ENCODE measurements around the gene SLC50A1.
"Not testable (repeated sequence)": the region's sequence is repeated elsewhere in the genome, so short reads cannot be mapped to it uniquely, and the experiment has no call there.

The SLC50A1 gene

DNA sequence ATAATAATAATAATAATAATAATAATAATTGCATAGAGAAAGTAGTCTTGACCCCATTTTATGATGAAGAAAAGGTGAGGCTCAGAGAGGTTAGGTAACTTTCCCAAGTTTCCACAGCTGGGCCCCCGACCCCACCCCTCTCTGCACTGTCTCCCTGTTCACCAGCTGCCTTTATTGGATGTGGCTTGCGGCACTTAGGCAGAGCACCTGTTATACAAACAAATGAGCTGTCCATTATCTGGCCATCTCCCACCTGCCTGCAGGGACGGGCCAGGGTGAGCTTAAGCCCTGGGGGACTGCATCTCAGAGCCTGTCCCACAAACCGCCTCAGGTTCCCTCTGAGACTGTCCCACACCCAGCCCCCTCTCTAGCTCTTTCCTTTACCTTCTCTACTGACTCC lies 18.0 kb upstream of the SLC50A1 start:
- DNase-seq = no peak

DNA sequence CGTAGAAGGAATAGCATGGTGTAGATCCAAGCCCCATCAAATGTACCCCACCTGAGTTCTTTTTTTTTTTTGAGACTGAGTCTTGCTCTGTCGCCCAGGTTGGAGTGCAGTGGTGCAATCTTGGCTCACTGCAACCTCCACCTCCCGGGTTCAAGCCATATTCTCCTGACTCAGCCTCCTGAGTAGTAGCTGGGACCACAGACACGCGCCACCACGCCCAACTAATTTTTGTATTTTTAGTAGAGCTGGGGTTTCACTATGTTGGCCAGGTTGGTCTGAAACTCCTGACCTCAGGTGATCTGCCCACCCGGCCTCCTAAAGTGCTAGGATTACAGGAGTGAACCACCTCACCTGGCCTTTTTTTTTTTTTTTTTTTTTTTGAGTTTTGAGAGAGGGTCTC lies 17.6 kb upstream of the SLC50A1 start:
- DNase-seq = not testable (repeated sequence)

DNA sequence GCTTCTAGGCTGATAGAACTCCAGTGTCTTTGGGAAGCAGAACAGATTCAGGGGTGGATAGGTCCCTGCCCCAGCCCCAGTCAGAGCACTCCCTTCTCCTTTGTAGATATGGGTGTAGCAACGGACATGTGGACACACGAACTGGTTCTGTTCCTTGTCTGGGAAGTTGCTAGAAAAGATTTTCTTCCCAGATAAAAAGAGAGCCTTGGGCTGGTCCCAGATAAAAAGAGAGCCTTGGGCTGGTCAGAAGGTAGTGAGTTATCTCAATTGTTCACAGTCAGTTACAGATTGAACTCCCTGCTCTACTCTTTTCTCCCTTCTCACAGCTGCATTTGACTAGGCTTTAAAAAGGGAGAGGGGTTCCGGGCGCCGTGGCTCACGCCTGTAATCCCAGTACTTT lies 15.4 kb upstream of the SLC50A1 start:
- no peak for DNase-seq

DNA sequence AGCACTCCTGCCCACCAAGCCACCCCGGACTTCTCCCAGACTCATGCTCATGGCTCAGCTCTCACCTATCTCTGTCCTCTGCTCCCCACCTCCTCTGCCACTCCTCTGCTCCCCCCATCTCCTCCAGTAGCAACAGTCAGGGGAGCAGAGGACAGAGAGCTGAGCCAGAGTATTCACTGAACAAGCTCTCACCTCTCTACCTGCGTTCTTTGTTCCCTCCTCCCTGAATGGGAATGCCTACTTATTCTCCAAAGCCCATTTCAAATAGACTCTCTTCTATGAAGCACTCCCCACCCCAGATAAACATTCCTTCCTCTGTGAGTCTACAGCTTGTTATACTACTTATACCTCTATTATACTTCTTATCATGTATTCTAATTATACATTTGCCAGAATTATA lies 14.4 kb upstream of the SLC50A1 start:
- DNase-seq = no peak

DNA sequence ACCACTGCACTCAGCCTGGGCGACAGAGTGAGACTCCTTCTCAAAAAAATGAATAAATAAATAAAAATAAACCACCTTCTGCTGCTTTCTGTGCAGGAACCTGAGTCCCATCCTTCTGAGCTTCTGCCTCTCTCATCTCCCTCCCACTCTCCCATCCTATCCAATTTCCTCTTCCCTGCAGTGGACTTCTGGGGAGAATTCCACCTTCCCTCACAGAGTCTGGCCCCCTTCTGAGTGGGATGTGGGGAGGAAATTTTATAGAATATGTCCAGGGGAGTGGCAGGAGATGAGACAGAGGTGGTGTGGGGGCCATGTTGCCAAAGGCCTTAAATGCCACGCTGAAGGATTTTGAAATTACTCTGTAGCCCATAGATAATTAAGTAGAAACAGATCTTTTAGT lies 13.3 kb upstream of the SLC50A1 start:
- DNase-seq = no peak

DNA sequence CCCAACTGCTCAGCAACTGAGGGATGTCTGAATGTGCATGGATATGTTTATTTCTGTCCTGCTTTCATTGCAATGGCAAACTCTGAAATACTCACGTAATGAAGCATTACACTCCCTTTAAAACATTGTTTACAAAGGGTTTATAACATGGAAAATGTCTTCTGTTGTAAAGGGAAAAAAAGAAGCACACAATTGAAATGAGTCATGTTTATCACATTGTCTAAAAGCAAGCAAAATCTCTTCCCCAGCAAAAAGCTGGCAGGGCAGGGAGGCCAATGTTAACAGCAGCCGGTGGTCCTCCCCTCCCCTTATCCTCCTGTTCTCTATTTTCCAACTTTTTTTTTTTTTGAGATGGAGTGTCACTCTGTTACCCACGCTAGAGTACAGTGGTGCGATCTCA lies 11.9 kb upstream of the SLC50A1 start:
- DNase-seq = no peak

DNA sequence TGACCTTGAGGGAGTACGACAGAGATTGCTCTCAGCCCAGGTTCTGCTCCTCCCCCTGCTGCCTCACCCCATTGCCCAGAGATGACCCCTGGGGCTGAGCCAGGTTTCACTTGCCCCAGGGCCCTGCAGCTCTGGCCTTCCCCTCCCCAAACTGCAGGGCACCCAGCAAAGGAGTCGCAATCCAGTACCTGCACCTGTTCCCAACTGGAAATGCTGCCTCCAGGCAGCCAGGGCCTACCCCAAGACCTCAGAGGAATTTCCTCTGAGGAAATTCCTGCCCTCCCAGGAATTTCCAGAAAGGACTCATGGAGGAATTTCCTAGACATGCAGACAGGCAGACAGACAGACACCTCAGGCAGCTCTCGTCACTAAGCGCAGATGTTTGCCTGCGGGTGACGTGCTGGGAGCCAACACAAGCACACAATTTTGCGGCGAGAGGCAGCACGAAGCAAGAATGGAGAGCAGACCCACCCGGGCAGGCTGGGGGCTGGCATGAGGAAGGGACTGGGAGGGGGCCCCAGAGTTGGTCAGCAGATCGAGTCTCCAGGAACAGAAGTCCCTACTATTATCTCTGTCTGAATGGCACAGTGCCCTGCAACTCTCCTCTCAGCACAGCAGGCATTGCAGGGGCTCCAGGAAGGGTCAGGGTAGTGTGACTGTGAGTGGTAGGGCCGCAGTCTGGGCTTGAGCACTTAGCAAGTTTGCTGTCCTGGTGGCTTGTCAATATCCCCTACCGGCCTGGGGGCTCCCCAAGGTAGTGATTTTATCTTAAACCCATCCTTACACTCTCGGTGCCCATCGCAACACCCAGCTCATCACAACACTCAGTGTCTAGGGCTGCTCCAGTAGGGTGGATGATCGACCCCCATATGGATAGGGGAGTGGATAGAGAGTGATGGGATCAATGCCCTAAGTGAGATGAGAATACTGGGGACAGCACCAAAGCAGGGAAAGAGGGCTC lies 10.9 kb upstream of the SLC50A1 start:
- DNase-seq = no peak

DNA sequence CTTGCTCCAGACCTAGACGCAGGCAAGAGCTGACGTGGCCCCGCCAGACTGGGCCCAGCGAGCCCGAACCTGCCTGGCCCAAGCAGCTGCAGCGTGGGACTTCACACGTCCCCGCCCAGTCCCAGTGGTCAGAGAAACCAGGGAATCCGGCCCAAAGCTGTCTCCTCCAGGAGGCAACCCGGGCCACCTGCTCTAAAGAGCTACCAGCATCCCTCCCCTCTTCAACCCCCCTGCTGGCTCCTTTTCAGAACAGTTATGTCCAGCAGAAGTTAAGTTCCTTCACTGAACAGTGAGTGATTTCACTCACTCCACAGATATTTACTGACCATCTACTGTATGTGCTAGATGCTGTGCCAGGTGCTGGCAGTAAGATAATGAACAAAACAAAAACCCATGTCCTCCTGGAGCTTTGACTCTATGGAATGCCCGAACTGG lies 10.1 kb upstream of the SLC50A1 start:
- no peak for DNase-seq

DNA sequence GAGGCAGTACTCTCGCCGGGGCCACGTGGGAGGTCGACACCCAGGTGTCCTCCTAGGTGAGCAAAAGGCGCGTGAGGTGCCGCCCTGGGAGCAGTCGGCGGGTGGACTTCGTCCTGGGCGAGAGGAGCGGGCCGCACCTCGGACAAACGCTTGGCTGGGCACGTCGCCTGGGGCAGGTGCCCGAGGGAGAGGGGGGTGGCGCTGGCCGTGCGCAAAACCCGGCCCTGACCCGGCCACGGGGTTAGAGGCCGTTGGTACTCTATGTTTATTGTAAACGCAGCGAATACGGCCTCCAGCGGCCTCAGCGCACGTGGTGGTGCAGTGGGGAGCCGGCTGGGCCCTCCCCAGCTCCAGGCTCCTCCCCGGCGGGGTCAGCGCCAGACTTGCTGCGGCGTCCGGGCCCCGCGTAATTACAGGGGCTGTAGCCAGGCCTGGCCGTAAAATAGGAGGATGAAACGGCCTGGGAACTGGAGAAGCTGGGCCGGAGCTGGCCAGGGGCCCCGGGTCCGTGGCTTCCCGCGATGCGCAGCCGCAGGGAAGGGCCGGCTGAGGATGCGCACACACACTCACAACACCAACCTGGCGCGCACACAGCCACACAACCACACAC lies 9.6 kb upstream of the SLC50A1 start:
- DNase-seq = no peak

DNA sequence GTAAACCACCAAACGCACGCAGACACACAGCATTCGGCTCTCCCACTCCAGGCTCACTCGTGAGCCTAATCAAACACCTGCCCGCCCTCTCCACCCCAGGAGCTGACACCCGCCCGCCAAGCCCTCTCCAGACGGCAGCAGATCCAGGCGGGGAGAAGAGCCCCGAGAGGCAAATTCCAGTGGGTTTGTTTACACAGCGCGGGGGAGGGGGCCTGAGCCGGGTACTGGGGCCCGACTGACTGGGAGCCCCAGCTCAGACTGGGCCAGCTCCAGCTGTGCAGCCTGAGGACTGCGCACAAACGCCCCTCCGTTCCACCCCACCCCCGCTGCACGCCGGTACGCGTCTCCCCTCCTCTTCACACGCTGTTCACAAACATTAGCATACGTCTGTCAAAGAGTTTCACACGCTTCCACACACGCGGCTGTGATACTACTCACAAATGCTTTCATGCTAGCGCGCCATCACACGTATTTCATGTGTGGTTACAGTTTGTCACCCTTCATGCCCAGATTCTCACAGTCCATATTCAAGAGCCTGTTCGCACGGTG lies 9.0 kb upstream of the SLC50A1 start:
- peak; percentile 45 for DNase-seq

DNA sequence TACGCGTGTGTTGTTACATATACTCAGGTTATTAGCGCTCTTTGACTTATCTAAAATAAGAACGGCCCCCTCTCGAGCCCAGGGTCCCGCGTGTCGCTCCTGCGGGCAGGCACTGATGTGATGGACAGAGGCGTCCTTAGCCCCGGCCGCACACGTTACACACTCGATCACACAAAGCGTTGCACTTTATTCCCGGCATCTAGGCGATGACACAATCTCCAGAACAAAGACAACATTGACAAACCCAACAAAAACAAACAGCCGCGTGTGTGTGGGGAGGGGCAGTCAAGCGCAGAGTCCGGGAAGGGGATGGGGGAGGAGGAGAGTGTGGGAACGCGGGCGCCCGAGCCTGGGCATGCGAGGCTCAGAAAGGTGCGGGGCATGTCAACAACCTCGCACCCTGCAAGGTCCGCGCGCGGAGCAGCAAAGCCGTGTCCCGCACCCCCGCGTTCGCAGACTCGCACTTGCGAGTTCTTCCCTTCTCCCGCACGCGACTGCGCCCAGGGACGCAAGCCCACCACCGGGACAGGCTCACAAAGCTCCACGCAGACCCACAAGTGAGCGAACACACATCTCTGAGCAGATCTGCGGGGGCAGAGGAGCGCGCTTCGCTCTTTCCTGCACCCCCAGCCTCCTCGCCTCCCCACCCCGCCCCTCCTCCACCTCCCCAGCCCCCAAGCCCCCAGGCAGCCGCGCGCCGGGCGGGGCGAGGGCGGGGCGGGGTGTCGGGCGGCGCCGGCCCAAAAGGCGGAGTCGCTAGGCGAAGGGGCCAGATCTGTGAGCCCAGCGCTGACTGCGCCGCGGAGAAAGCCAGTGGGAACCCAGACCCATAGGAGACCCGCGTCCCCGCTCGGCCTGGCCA lies 8.3 kb upstream of the SLC50A1 start, which contains the start of gene EFNA1:
EFNA1 (plus strand) TSS at position 772 of the 862 bp plus-strand sequence. CDS start 102 bp downstream, outside the sequence.
- peak; percentile 39 for DNase-seq

DNA sequence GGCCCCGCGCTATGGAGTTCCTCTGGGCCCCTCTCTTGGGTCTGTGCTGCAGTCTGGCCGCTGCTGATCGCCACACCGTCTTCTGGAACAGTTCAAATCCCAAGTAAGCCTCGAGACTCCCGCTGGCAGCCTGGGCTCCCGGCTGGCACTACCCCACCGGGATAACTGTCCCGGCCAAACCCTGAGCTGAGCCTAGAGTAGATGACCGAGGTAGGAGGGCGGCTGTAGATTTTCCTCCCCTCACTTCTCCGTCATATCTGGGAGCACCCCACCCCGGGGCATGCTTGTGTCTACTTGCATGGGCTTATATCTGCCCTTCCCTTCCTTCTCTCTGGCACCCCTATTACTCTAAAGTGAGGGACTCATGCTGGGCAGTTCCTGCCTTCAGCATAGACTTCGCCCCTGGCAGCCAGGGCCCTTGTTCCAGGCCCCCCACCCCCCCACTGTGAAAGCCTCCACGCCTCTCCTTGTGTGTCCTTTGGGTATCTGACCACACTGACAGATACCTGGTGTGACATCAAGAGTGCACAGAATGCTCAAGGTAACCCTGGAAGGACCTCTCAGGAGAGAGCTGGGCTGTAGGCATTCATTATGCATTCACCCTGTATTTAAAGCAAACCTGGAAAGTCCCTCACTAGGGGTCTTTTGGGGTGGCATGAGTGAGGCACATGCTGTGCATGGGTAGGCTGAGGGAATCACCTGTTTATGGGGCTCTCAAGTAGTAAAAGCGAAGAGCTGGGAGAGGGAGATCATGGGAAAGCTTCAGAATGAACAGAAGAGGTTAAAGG lies 7.5 kb upstream of the SLC50A1 start:
- no peak for DNase-seq

DNA sequence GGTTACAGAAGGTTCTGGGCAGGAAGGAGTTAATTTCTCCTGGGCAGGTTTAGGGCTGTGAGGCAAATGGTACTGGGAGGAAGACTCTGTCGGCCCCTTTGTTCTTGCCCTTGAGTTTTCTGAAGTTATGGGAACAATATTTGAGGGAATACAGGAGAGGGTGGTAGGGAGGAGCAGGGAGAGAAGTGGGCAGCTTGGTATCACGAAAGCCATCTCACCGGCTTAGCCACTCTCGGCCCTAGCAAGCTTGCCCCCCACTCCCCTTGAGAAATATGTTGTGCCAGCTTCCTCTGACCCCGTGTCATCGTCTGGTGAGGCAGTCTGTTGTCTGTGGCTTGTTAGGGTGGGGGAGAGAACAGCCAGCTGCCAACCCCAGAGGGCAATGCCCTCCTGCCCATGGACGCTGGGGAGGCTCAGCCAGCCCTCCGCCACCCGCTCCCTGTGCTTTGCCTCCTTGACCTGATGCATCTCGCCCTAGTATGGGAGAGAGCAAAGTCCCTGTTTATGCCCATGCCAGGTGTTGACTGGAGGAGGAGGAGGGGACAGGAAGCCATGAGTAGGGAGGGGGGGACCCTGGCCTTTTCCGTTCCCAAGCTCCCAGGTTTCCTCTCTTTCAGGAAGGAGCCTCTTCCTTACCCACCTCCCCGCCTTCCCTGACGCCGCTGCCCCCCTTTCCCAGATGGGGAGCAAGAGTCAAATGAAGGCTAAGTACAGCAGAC lies 6.7 kb upstream of the SLC50A1 start:
- DNase-seq = no peak

DNA sequence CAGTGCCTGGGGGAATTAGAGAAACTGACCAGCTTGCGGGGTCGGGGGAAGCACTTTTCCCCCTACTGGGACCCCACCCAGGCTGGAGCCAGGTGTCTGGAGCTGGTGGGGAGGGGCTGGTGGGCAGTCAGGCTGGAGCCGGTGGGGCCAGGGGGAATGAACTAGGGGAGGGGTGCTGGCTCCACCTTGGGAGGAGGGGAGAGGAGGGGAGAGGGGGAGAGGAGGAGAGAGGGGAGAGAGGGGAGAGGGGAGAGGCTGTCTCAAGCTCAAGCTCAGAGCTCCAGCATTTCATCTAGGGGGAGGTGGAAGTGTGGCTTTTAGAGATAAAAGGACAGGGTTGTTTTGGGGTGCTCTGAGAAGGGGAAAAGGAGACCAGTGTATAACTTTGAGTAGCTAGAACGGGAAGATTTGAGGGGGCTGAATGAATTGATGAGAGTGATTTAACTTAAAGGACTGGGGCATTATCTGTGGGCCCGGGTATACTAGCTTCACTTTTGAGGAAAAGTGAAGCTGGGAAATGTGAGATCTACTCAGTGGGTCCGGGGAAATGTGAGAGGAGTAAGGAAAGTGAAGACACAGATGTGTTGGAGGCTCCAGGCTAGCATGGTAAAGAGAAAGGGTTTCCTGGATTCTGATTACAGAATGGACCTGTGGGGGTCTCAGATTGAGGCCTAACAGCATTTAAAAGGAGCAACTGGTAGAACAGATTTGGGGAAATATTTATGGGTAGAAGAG lies 5.2 kb upstream of the SLC50A1 start:
- DNase-seq = no peak

DNA sequence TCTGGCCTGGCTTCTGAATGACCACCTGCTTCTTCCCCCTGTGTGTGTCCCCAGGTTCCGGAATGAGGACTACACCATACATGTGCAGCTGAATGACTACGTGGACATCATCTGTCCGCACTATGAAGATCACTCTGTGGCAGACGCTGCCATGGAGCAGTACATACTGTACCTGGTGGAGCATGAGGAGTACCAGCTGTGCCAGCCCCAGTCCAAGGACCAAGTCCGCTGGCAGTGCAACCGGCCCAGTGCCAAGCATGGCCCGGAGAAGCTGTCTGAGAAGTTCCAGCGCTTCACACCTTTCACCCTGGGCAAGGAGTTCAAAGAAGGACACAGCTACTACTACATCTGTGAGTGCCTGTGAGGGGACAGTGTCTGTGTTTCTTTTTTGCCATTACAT lies 4.4 kb upstream of the SLC50A1 start:
- no peak for DNase-seq

DNA sequence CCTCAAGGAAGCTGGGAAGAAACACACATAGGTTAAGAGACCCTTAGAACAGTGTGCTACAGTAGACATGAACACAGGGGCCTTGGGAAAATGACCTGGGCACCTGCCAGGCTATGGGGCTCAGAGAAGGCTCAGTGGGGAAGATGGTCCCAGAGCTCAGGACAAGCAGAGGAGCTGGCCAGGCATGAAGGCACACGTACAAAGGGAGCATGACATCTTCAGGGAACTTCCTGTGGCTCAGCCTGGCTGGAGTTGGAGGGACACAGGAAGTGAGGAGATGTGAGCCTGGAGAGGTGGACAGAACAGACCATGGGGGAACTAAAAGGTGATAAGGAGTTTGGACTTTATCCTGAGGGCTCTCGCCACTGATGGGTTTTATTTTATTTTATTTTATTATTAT lies 3.8 kb upstream of the SLC50A1 start:
- no peak for DNase-seq

DNA sequence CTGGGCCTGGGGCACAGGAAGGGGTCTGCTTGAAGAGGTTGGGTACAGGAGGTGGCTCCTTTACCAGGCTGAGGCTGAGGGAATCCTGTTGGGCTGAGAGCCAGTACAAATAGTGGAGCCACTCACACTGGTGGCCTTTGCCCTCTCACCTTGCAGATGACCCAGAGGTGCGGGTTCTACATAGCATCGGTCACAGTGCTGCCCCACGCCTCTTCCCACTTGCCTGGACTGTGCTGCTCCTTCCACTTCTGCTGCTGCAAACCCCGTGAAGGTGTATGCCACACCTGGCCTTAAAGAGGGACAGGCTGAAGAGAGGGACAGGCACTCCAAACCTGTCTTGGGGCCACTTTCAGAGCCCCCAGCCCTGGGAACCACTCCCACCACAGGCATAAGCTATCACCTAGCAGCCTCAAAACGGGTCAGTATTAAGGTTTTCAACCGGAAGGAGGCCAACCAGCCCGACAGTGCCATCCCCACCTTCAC lies 1.8 kb upstream of the SLC50A1 start:
- DNase-seq = no peak

DNA sequence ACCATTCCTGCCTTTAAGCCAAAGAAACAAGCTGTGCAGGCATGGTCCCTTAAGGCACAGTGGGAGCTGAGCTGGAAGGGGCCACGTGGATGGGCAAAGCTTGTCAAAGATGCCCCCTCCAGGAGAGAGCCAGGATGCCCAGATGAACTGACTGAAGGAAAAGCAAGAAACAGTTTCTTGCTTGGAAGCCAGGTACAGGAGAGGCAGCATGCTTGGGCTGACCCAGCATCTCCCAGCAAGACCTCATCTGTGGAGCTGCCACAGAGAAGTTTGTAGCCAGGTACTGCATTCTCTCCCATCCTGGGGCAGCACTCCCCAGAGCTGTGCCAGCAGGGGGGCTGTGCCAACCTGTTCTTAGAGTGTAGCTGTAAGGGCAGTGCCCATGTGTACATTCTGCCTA lies 1.3 kb upstream of the SLC50A1 start:
- DNase-seq = no peak

DNA sequence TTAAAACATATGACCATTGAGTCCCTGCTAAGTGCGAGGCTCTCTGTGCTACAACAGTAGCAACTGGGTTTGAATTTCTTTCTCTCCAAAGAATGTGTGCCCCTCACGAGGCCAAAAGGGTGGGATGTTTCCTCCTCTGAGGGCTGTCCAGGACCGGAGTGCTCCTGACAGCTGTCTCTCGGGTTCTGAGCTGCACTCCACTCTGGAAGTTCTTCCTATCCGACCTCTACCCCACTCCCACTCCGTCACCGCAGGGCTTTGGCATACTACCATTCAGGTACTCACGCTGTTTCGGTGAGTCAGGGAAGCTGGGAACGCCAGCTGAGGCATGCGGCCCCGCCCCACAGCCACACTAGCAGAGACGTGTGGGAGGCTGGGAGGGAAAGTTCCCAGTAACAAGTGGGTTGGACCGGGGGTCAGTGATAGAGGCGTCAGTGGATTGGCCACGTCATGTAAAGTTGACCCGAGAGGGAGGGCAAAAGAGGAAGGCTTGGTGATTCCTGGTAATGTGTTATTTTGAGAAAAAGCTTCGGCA lies 705 bp upstream of the SLC50A1 start:
- DNase-seq = peak; percentile 76

DNA sequence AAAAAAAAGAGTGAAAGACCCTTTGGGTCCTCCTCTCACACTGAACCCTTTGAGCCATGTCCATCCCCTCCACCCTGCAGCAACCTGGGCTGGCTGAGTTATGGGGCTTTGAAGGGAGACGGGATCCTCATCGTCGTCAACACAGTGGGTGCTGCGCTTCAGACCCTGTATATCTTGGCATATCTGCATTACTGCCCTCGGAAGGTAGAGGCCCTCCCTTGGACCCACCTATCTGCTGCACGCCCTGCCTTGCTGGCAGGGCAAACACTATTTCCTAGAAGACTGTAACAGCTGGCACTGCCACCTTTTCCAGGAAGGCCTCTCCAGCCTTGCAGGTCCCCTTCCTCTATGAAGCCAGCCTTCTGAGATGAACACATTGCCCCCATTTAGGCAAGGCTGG lies 1.1 kb downstream of the SLC50A1 start:
- no peak for DNase-seq
